ENCODE results near the gene OSBPL3.

- no peak for TF ChIP-seq CTCF (optimal IDR thresholded peaks at IDR 0.05 in 1 of 3, IDR thresholded peaks at IDR 0.05 in 1 of 3, conservative IDR thresholded peaks at IDR 0.05 in 1 of 3; ENCODE audit: extremely low read depth in 1 of 3, insufficient read depth in 2 of 3, low read length in 3 of 3)
- no peak for TF ChIP-seq EZH2 (IDR thresholded peaks at IDR 0.05; ENCODE audit: low read length)
Measured at GRCh38 chr7:24752073-24752800, 227.7 kb downstream of the OSBPL3 start.
